ENCODE data around the gene RET. TPM values are rescaled to one million over a fixed set of nuclear protein-coding genes. Genes with fewer than 3 reads are reported as not detected.
A peak's percentile ranks its signal among the peaks of the same experiment; 100 is the strongest.

RET gene
- total and polyA plus RNA-seq, 7 donors = 1.8 to 6.5 (median 3.9) TPM; not detected in 2

- TF ChIP-seq EP300 (IDR thresholded peaks at IDR 0.05) (no peak), POLR2A (IDR thresholded peaks at IDR 0.05) (no peak), CTCF (IDR thresholded peaks at IDR 0.05) (no peak), POLR2AphosphoS5 (IDR thresholded peaks at IDR 0.05) (no peak)
- Histone ChIP-seq H3K4me3 (no peak overlapping the region), H3K27me3 (peaks cover 0 to 9% (median 0%) of the 10 kb centered on the region in 3 donors), H3K27ac (no peak overlapping the region), H3K36me3 (no peaks in the 10 kb centered on the region), H3K4me1 (no peaks in the 10 kb centered on the region), H3K9me3 (no peaks in the 10 kb centered on the region)
- intact Hi-C loops (cut with DNase I) = no loop called here
- peak; percentile 53 for DNase-seq
- WGBS, 2 donors = 85 to 86% methylated on average over 5 of the region's 5 CpGs
Measured at GRCh38 chr10:43048301-43049051, 28.4 kb upstream of the RET start.

GRCh38 chr10:43049081-43049551, 27.8 kb upstream of the RET start:
- peak; percentile 37 for DNase-seq
- Histone ChIP-seq H3K36me3 (no peaks in the 10 kb centered on the region), H3K27ac (no peak overlapping the region), H3K4me3 (no peak overlapping the region), H3K27me3 (peaks cover 0 to 9% (median 0%) of the 10 kb centered on the region in 3 donors), H3K4me1 (no peaks in the 10 kb centered on the region), H3K9me3 (no peaks in the 10 kb centered on the region)
- WGBS, 2 donors = 87 to 89% methylated on average over 10 of the region's 10 CpGs
- intact Hi-C loops (cut with DNase I) = no loop called here
- TF ChIP-seq EP300 (IDR thresholded peaks at IDR 0.05) (no peak), CTCF (IDR thresholded peaks at IDR 0.05) (no peak), POLR2AphosphoS5 (IDR thresholded peaks at IDR 0.05) (no peak), POLR2A (IDR thresholded peaks at IDR 0.05) (no peak)

GRCh38 chr10:43050011-43050410, 26.9 kb upstream of the RET start:
- no peaks in the 10 kb centered on the region for H3K4me1 ChIP-seq
- no peaks in the 10 kb centered on the region for H3K9me3 ChIP-seq
- no peak overlapping the region for H3K27ac ChIP-seq
- no peak overlapping the region for H3K4me3 ChIP-seq
- no peaks in the 10 kb centered on the region for H3K36me3 ChIP-seq
- H3K27me3 ChIP-seq = peaks cover 0 to 9% (median 0%) of the 10 kb centered on the region in 3 donors
- no peak for DNase-seq
- intact Hi-C loops (cut with DNase I) = no loop called here
- TF ChIP-seq POLR2A (IDR thresholded peaks at IDR 0.05) (no peak), CTCF (IDR thresholded peaks at IDR 0.05) (no peak), POLR2AphosphoS5 (IDR thresholded peaks at IDR 0.05) (no peak), EP300 (IDR thresholded peaks at IDR 0.05) (no peak)

- H3K27ac ChIP-seq = no peak overlapping the region
- H3K27me3 ChIP-seq = no peaks in the 10 kb centered on the region
- WGBS, 2 donors = 64 to 74% methylated on average over 8 of the region's 8 CpGs
- no peaks in the 10 kb centered on the region for H3K9me3 ChIP-seq
- H3K36me3 ChIP-seq = no peaks in the 10 kb centered on the region
- H3K4me1 ChIP-seq = no peaks in the 10 kb centered on the region
- no peak overlapping the region for H3K4me3 ChIP-seq
- no peak for DNase-seq
- intact Hi-C loops (cut with DNase I) = no loop called here
- TF ChIP-seq POLR2A (IDR thresholded peaks at IDR 0.05) (no peak), CTCF (IDR thresholded peaks at IDR 0.05) (no peak), POLR2AphosphoS5 (IDR thresholded peaks at IDR 0.05) (no peak), EP300 (IDR thresholded peaks at IDR 0.05) (no peak)
Measured at GRCh38 chr10:43053825-43054224, 23.0 kb upstream of the RET start.

All from sigmoid colon (tissue), 7 donors.